GM18502 (cell line): ENCODE measurements around the gene HOXD12.

Source experiments
- ATAC-seq: cut with Tn5 transposase; IDR thresholded peaks from one replicate; pipeline ENCODE4 v1.9.1; 2021; ENCODE audit warnings: mild to moderate bottlenecking; ENCODE audit not compliant: unreplicated experiment, poor library complexity

HOXD12 gene

GRCh38 chr2:176130147-176130956 is 30.8 kb downstream of the HOXD12 start:
- ATAC-seq, result no peak

- ATAC-seq, result no peak
Observed at GRCh38 chr2:176130957-176131847, 31.6 kb downstream of the HOXD12 start.

GRCh38 chr2:176131848-176132158 is 32.2 kb downstream of the HOXD12 start:
- no peak for ATAC-seq

GRCh38 chr2:176132205-176133171 is 32.9 kb downstream of the HOXD12 start:
- no peak for ATAC-seq

- no peak for ATAC-seq
Observed at GRCh38 chr2:176133389-176133788, 33.8 kb downstream of the HOXD12 start.

- no peak for ATAC-seq
Observed at GRCh38 chr2:176134035-176134434, 34.4 kb downstream of the HOXD12 start.

GRCh38 chr2:176135035-176135440 is 35.4 kb downstream of the HOXD12 start:
- no peak for ATAC-seq

DNA sequence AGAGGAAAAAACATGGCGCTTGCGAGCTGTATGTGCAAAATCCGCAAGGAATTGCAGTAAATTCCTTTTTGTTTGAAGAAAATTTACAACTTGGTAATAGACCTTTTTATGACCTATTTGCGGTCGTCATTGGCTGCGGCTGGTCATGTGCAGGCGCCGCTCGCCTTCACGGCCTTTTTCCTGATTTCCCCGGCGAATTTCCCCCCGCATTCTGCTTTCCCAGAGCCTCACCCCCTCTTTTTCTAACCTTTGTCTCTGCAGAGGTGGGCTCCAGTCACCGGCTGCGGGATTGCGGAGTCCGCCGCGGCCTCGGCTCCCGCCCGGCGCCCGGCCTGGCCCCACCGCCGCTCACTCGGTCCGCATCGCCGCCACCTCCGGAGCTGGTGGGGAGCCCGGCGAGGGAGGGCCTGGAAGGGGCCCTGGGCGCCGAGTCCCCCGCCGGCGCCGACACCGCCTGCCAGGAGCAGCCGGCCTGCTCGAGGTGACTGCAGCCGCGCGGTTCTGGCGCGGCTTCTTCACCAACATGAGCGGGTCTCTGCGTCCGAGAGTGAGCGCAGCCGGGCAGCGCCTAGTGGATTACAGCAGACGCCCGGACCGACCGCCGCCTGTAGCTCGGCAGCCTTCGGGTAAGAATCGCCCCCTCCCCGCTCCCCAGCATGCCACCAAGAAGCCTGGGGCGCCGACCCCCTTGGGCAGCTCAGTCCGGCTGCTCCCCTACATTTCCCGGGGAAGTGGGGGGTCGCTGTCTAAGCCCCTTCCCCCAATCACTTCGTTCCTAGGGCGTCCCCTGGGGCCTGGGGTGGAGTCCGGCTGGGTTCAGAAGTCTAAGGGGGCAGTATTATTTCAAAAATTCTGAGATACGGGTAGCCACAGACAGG is 37.0 kb downstream of the HOXD12 start:
- ATAC-seq, result no peak

- ATAC-seq, result no peak
Observed at GRCh38 chr2:176137252-176137580, 37.6 kb downstream of the HOXD12 start.

- no peak for ATAC-seq
Observed at GRCh38 chr2:176137906-176138305, 38.3 kb downstream of the HOXD12 start.

- ATAC-seq, result no peak
Observed at GRCh38 chr2:176138526-176138922, 38.9 kb downstream of the HOXD12 start.

DNA sequence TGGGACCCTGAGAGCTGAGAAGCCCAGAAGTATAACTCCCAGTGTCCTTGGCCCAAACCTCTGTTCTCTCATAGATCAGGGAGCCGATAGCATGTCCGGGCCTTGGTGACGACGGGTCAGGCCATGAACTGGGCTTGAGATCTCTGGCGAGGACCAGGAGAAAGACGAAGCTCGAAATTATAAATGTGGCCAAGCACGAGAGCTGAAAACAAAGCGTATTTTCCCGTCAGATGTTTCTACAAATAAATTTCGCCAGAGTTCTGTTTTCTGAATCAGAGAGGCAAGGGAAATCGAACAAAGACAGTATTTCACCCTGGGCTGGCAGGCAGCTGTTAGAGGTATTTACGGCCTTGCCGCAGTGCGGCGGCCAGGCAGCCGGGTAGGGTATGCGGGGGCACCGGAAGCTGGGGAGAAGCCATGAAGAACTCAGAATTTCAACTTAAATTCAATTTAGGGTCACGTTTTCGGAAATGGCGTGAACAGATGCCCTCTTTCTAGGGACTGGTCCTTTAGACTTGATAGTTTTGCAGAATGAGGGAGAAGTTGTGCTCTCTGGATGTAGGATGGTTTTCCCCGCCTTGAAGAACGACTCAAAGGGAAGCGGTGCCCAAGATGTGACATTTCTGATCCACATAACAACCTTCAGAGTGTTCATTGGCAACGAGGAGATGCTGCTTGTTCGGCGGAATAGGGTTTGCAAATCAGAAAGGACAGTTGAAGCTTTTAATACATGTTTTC is 39.5 kb downstream of the HOXD12 start:
- ATAC-seq, result no peak

- ATAC-seq, result no peak
Observed at GRCh38 chr2:176139661-176140512, 40.3 kb downstream of the HOXD12 start.

DNA sequence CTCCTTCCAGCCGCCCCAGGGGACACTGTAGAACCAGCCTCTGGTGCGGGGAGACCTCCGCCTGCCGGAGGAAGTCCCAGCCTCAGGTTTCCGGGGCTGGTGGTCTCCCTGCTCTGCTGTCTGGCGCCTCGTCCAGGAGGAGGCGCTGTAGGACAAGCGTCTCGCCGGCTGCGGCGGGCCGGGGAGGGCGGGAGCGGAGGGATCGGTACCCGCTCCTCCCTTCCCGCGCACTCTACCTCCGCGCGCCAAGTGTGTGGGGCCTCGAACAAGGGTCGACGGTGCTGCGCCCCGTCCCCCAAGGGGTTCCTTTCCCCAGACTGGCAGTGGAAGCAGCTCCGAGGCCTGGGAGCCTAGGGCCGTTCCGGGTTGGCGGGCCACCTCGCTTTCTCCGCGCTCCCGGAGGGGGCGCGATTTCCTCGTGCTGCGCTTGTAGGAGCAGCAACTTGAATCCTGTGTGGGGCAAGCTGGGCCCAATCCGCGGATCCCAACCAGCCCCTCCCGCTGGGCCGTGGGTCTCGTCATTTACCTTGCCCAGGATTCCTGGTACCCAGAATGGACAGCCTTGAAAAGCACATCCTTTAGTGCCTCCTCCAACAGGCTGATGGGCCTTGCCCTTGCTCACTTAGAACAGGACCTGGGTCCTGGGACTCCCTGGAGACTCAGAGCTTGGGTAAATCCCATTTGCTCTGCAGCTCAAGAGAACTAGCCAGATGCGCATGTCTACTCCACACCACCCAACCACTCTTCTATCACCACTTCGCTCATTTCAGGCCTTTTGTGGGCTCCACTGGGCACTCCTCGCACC is 41.1 kb downstream of the HOXD12 start:
- ATAC-seq, result peak; percentile 89

GRCh38 chr2:176142281-176142680 is 42.7 kb downstream of the HOXD12 start:
- no peak for ATAC-seq

- no peak for ATAC-seq
Observed at GRCh38 chr2:176145085-176145969, 45.7 kb downstream of the HOXD12 start.
